H9 (cell line): ENCODE results near the gene ADCK2. TPM values are rescaled to one million over a fixed set of nuclear protein-coding genes. Genes with fewer than 3 reads are reported as not detected.

Experiments
- DNase-seq: peaks from one replicate; pipeline ENCODE4 v3.0.0-alpha.2; 2017
- H2AFZ ChIP-seq: one replicate; pipeline ENCODE4 v1.6.1; 2013; ENCODE audit warnings: mild to moderate bottlenecking, low read length, control low read depth, moderate library complexity
- H2AK5ac ChIP-seq: 2 replicates; pipeline ENCODE4 v1.6.1; 2013; ENCODE audit warnings: low read length, control low read depth, mixed read lengths; ENCODE audit not compliant: insufficient read length
- H2BK120ac ChIP-seq: one replicate; pipeline ENCODE4 v1.6.1; 2013; ENCODE audit warnings: low read depth, mild to moderate bottlenecking, low read length, control low read depth, inconsistent platforms; ENCODE audit not compliant: poor library complexity, severe bottlenecking
- H2BK12ac ChIP-seq: 2 replicates; pipeline ENCODE4 v1.6.1; 2013; ENCODE audit warnings: low read length, control low read depth, mixed read lengths, low read depth; ENCODE audit not compliant: insufficient read length
- H2BK15ac ChIP-seq: 2 replicates; pipeline ENCODE4 v1.6.1; 2013; ENCODE audit warnings: low read depth, low read length, control low read depth
- H2BK20ac ChIP-seq: one replicate; pipeline ENCODE4 v1.6.1; 2013; ENCODE audit warnings: low read depth, mild to moderate bottlenecking, low read length, control low read depth, inconsistent platforms; ENCODE audit not compliant: poor library complexity, severe bottlenecking
- H2BK5ac ChIP-seq: 2 replicates; pipeline ENCODE4 v1.6.1; 2013; ENCODE audit warnings: low read length, control low read depth, mixed read lengths; ENCODE audit not compliant: insufficient read length
- H3K14ac ChIP-seq: 2 replicates; pipeline ENCODE4 v1.6.1; 2013; ENCODE audit warnings: low read length, control low read depth; ENCODE audit not compliant: insufficient read depth
- H3K18ac ChIP-seq: 2 replicates; pipeline ENCODE4 v1.6.1; 2013; ENCODE audit warnings: low read depth, mild to moderate bottlenecking, mixed read lengths, low read length, control low read depth; ENCODE audit not compliant: insufficient read length
- H3K23ac ChIP-seq: 2 replicates; pipeline ENCODE4 v1.6.1; 2013; ENCODE audit warnings: low read length, control low read depth, mixed read lengths, low read depth; ENCODE audit not compliant: insufficient read length
- H3K23me2 ChIP-seq: 2 replicates; pipeline ENCODE4 v1.6.1; 2013; ENCODE audit warnings: low read depth, mild to moderate bottlenecking, mixed read lengths, low read length, control low read depth; ENCODE audit not compliant: insufficient read length, poor library complexity, severe bottlenecking
- H3K27ac ChIP-seq: 2 replicates; pipeline ENCODE4 v1.5.1; 2013; ENCODE audit warnings: low read length, control low read depth, mixed read lengths, low read depth; ENCODE audit not compliant: insufficient read length
- H3K27me3 ChIP-seq: 2 replicates; pipeline ENCODE4 v1.6.1; 2013; ENCODE audit warnings: low read length, control low read depth, inconsistent platforms; ENCODE audit not compliant: insufficient read depth
- H3K4ac ChIP-seq: 2 replicates; pipeline ENCODE4 v1.6.1; 2013; ENCODE audit warnings: low read depth, mild to moderate bottlenecking, control low read depth, inconsistent platforms, low read length, moderate library complexity
- H3K4me1 ChIP-seq: 2 replicates; pipeline ENCODE4 v1.6.1; 2013; ENCODE audit warnings: low read length, control low read depth, inconsistent platforms; ENCODE audit not compliant: insufficient read depth
- H3K4me2 ChIP-seq: 2 replicates; pipeline ENCODE4 v1.6.1; 2013; ENCODE audit warnings: low read length, control low read depth, mixed read lengths; ENCODE audit not compliant: insufficient read length, insufficient read depth
- H3K56ac ChIP-seq: 2 replicates; pipeline ENCODE4 v1.6.1; 2013; ENCODE audit warnings: low read depth, mild to moderate bottlenecking, mixed read lengths, low read length, control low read depth; ENCODE audit not compliant: insufficient read length
- H3K79me1 ChIP-seq: 2 replicates; pipeline ENCODE4 v1.6.1; 2013; ENCODE audit warnings: low read depth, mild to moderate bottlenecking, moderate library complexity, low read length, control low read depth, inconsistent platforms; ENCODE audit not compliant: insufficient read depth, poor library complexity, severe bottlenecking
- H3K79me2 ChIP-seq: 2 replicates; pipeline ENCODE4 v1.6.1; 2013; ENCODE audit warnings: low read length, control low read depth, inconsistent platforms; ENCODE audit not compliant: insufficient read depth
- H3K9ac ChIP-seq: 2 replicates; pipeline ENCODE4 v1.6.1; 2013; ENCODE audit warnings: low read length, control low read depth, mixed read lengths; ENCODE audit not compliant: insufficient read length; ENCODE audit errors: extremely low read depth
- H3K9me3 ChIP-seq: one replicate; pipeline ENCODE4 v1.6.1; 2013; ENCODE audit warnings: low read depth, low read length, inconsistent platforms; ENCODE audit not compliant: control insufficient read depth
- H3T11ph ChIP-seq: one replicate; pipeline ENCODE4 v1.6.1; 2013; ENCODE audit warnings: mild to moderate bottlenecking, low read length, control low read depth, inconsistent platforms
- H4K20me1 ChIP-seq: one replicate; pipeline ENCODE4 v1.6.1; 2013; ENCODE audit not compliant: control insufficient read depth, insufficient read length, insufficient read depth
- H4K5ac ChIP-seq: 2 replicates; pipeline ENCODE4 v1.6.1; 2013; ENCODE audit warnings: low read depth, mild to moderate bottlenecking, mixed read lengths, low read length, control low read depth; ENCODE audit not compliant: insufficient read length
- H4K8ac ChIP-seq: replicated peaks from 2 replicates; pipeline ENCODE4 v1.6.1; 2013; ENCODE audit warnings: low read length, control low read depth, mixed read lengths, low read depth; ENCODE audit not compliant: insufficient read length
- H4K91ac ChIP-seq: 2 replicates; pipeline ENCODE4 v1.6.1; 2013; ENCODE audit warnings: low read depth, mild to moderate bottlenecking, moderate library complexity, mixed read lengths, low read length, control low read depth; ENCODE audit not compliant: insufficient read length
- H3K27ac Mint-ChIP-seq, 3 experiments: 2 replicates in 2 of 3; 3 replicates in 1 of 3; pipeline ENCODE4 v1.8.0; 2020 to 2021; ENCODE audit warnings: mixed read lengths in 3 of 3, mild to moderate bottlenecking in 1 of 3, moderate library complexity in 1 of 3
- H3K27me3 Mint-ChIP-seq: 2 replicates; pipeline ENCODE4 v1.8.0; 2021; ENCODE audit warnings: low read depth, mild to moderate bottlenecking, moderate library complexity, mixed read lengths
- H3K36me3 Mint-ChIP-seq, 3 experiments: 2 replicates in 2 of 3; 3 replicates in 1 of 3; pipeline ENCODE4 v1.8.0; 2020 to 2021; ENCODE audit warnings: low read depth in 3 of 3, mixed read lengths in 3 of 3; ENCODE audit not compliant: insufficient read depth in 1 of 3
- H3K4me1 Mint-ChIP-seq, 2 experiments: 2 replicates each; pipeline ENCODE4 v1.8.0; 2020; ENCODE audit warnings: mixed read lengths in 2 of 2
- H3K4me3 Mint-ChIP-seq, 2 experiments: 2 replicates in 1 of 2; 3 replicates in 1 of 2; pipeline ENCODE4 v1.8.0; 2020 to 2021; ENCODE audit warnings: mild to moderate bottlenecking in 2 of 2, mixed read lengths in 2 of 2, moderate library complexity in 1 of 2
- H3K9me3 Mint-ChIP-seq, 2 experiments: 2 replicates in 1 of 2; 3 replicates in 1 of 2; pipeline ENCODE4 v1.8.0; 2020; ENCODE audit warnings: mild to moderate bottlenecking in 2 of 2, mixed read lengths in 2 of 2, moderate library complexity in 1 of 2
- CTCF ChIP-seq: fragments of 200-600 bp; sonication (generic); conservative IDR thresholded peaks from 3 replicates; pipeline ENCODE4 v1.8.0; 2021; ENCODE audit warnings: antibody characterized with exemption, mild to moderate bottlenecking
- WGBS: extraction: QIAGEN DNeasy Blood & Tissue Kit; methylation state at CpG from one replicate; pipeline ENCODE4 v1.1.7; 2013; ENCODE audit warnings: missing lambda C conversion rate, low lambda C conversion rate, mixed read lengths; ENCODE audit not compliant: insufficient read length; ENCODE audit errors: extremely low coverage; 5-methylcytosine and 5-hydroxymethylcytosine counted together
- total RNA-seq: library from RNA; stranded (reverse); gene quantifications from 2 replicates; pipeline ENCODE4 v1.2.1, GENCODE V29; 2021

The ADCK2 gene
- total RNA-seq, 1 experiment from 2014 or later = 12.4 TPM

GRCh38 chr7:140640727-140641523, 31.8 kb upstream of the ADCK2 start, which contains the start of gene DENND2A:
Gene DENND2A (minus strand): TSS chr7:140640813. CDS start chr7:140602397, 38,416 bp downstream.
- Mint-ChIP-seq H3K27me3 (peaks cover 38% of the 10 kb centered on the region), H3K4me1 (peaks cover 40 to 45% of the 10 kb centered on the region in 2 experiments), H3K36me3 (no peaks in the 10 kb centered on the region), H3K27ac (peak within 1 kb of the TSS in 2 of 3 experiments; percentile 3 to 81; a peak in 3 of 7 replicates), H3K9me3 (no peaks in the 10 kb centered on the region), H3K4me3 (peak within 1 kb of the TSS; percentile 92 to 94)
- no peak within 1 kb of the TSS for H2AFZ ChIP-seq
- no peak within 1 kb of the TSS for H3K56ac ChIP-seq
- H2BK5ac ChIP-seq = no peak within 1 kb of the TSS
- H2BK120ac ChIP-seq = no peak within 1 kb of the TSS
- H2BK12ac ChIP-seq = no peak within 1 kb of the TSS
- no peak within 1 kb of the TSS for H2BK20ac ChIP-seq
- peak within 1 kb of the TSS; percentile 74 for H3K4me2 ChIP-seq
- H3K23me2 ChIP-seq = peaks cover 15% of the 10 kb centered on the region
- no peaks in the 10 kb centered on the region for H3K79me1 ChIP-seq
- no peak within 1 kb of the TSS for H4K5ac ChIP-seq
- H3K4ac ChIP-seq = no peak within 1 kb of the TSS; the same call in 1 of the 2 replicates
- no peaks in the 10 kb centered on the region for H3K9me3 ChIP-seq
- H2AK5ac ChIP-seq = no peak within 1 kb of the TSS
- H4K8ac ChIP-seq = no peak within 1 kb of the TSS
- peaks cover 10% of the 10 kb centered on the region; the same call in 1 of the 2 replicates for H3K4me1 ChIP-seq
- H3K79me2 ChIP-seq = no peaks in the 10 kb centered on the region
- H3K18ac ChIP-seq = peak within 1 kb of the TSS; percentile 82
- no peak for TF ChIP-seq CTCF
- DNase-seq = peak; percentile 83
- no peak within 1 kb of the TSS for H4K91ac ChIP-seq
- H3K27ac ChIP-seq = no peak within 1 kb of the TSS
- H3T11ph ChIP-seq = no peak within 1 kb of the TSS
- peak within 1 kb of the TSS; percentile 85; the same call in 1 of the 2 replicates for H3K14ac ChIP-seq
- peak within 1 kb of the TSS; percentile 50 for H3K9ac ChIP-seq
- H3K27me3 ChIP-seq = no peaks in the 10 kb centered on the region
- H3K23ac ChIP-seq = no peak within 1 kb of the TSS
- no peak within 1 kb of the TSS for H2BK15ac ChIP-seq
- H4K20me1 ChIP-seq = no peaks in the 10 kb centered on the region
- no CpG with 5 or more reads among the region's 78 CpGs for WGBS
